ENCODE measurements around the gene OR1D2.
"Not testable (repeated sequence)": the region's sequence is repeated elsewhere in the genome, so short reads cannot be mapped to it uniquely, and the experiment has no call there.

OR1D2 gene

GRCh38 chr17:3104322-3104721, at the start of gene OR1D2:
TSS of gene OR1D2 (minus strand) at chr17:3104422. CDS start at chr17:3092996, 11,426 bp downstream.
- no peak for DNase-seq (ENCODE audit: low read depth)

- DNase-seq (ENCODE audit: low read depth), result not testable (repeated sequence)
Measured at GRCh38 chr17:3137494-3137893, 33.3 kb upstream of the OR1D2 start.

GRCh38 chr17:3127451-3127850, 23.2 kb upstream of the OR1D2 start, which contains the start of gene OR1G1:
TSS of gene OR1G1 (minus strand) at chr17:3127551. CDS start at chr17:3127551, 0 bp downstream.
- no peak for DNase-seq (ENCODE audit: low read depth)

GRCh38 chr17:3073850-3074249, 30.4 kb downstream of the OR1D2 start:
- DNase-seq (ENCODE audit: low read depth), result not testable (repeated sequence)

GRCh38 chr17:3065192-3065591, 39.0 kb downstream of the OR1D2 start:
- not testable (repeated sequence) for DNase-seq (ENCODE audit: low read depth)

- not testable (repeated sequence) for DNase-seq (ENCODE audit: low read depth)
Measured at GRCh38 chr17:3063507-3063906, 40.7 kb downstream of the OR1D2 start, which contains the start of gene OR1D5. TSS of gene OR1D5 (minus strand) at chr17:3063607. CDS start at chr17:3063607, 0 bp downstream.

- not testable (repeated sequence) for DNase-seq (ENCODE audit: low read depth)
Measured at GRCh38 chr17:3062824-3063377, 41.3 kb downstream of the OR1D2 start.

GRCh38 chr17:3054868-3055267, 49.4 kb downstream of the OR1D2 start:
- not testable (repeated sequence) for DNase-seq (ENCODE audit: low read depth)

- DNase-seq (ENCODE audit: low read depth), result no peak
Measured at GRCh38 chr17:3049705-3050295, 54.4 kb downstream of the OR1D2 start.

- peak; percentile 95 for DNase-seq (ENCODE audit: low read depth)
Measured at GRCh38 chr17:3048727-3049471, 55.3 kb downstream of the OR1D2 start.

GRCh38 chr17:3046753-3047152, 57.5 kb downstream of the OR1D2 start:
- DNase-seq (ENCODE audit: low read depth), result no peak

- no peak for DNase-seq (ENCODE audit: low read depth)
Measured at GRCh38 chr17:3043737-3044365, 60.4 kb downstream of the OR1D2 start.

GRCh38 chr17:3040882-3041281, 63.3 kb downstream of the OR1D2 start:
- DNase-seq (ENCODE audit: low read depth), result no peak

GRCh38 chr17:3039736-3040135, 64.5 kb downstream of the OR1D2 start:
- no peak for DNase-seq (ENCODE audit: low read depth)

GRCh38 chr17:3038941-3039340, 65.3 kb downstream of the OR1D2 start:
- DNase-seq (ENCODE audit: low read depth), result no peak

All from GM04504 (cell line).